Astrocyte (in vitro differentiated cells and primary cell): ENCODE measurements around the gene SPDYE6. TPM values are rescaled to one million over a fixed set of nuclear protein-coding genes. Genes with fewer than 3 reads are reported as not detected.
"Not testable (repeated sequence)": the region's sequence is repeated elsewhere in the genome, so short reads cannot be mapped to it uniquely, and the experiment has no call there.

ENCODE experiments used
- DNase-seq: peaks from one replicate; pipeline ENCODE4 v3.0.0-alpha.2; 2010; ENCODE audit warnings: low read depth
- FAIRE-seq: peaks from 2 replicates; lab custom pipeline; 2011; peaks lifted over from hg19 to GRCh38; lab: Jason Lieb, UNC
- H2AFZ ChIP-seq: 2 replicates; pipeline ENCODE4 v1.6.0; 2012; ENCODE audit warnings: low read depth, low read length, inconsistent platforms
- H3K27ac ChIP-seq: 2 replicates; pipeline ENCODE4 v1.5.1; 2011; ENCODE audit warnings: low read depth, low read length, inconsistent platforms
- H3K27me3 ChIP-seq: 2 replicates; pipeline ENCODE4 v1.6.0; 2011; ENCODE audit warnings: low read length, inconsistent platforms; ENCODE audit not compliant: insufficient read depth
- H3K36me3 ChIP-seq: 2 replicates; pipeline ENCODE4 v1.5.1; 2011; ENCODE audit warnings: low read length, inconsistent platforms; ENCODE audit not compliant: insufficient read depth
- H3K4me1 ChIP-seq: 2 replicates; pipeline ENCODE4 v1.5.1; 2011; ENCODE audit warnings: low read length, inconsistent platforms; ENCODE audit not compliant: insufficient read depth
- H3K4me2 ChIP-seq: 2 replicates; pipeline ENCODE4 v1.6.0; 2012; ENCODE audit warnings: low read length, inconsistent platforms
- H3K4me3 ChIP-seq: 2 replicates; pipeline ENCODE4 v1.5.1; 2011; ENCODE audit warnings: low read depth, mild to moderate bottlenecking, low read length, inconsistent platforms; ENCODE audit not compliant: insufficient read depth
- H3K79me2 ChIP-seq: 2 replicates; pipeline ENCODE4 v1.6.0; 2012; ENCODE audit warnings: mild to moderate bottlenecking, low read length, inconsistent platforms; ENCODE audit not compliant: insufficient read depth
- H3K9ac ChIP-seq: 2 replicates; pipeline ENCODE4 v1.6.0; 2012; ENCODE audit warnings: mild to moderate bottlenecking, low read length, inconsistent platforms
- H3K9me3 ChIP-seq: 2 replicates; pipeline ENCODE4 v1.5.1; 2012; ENCODE audit warnings: low read depth, mild to moderate bottlenecking, low read length, inconsistent platforms; ENCODE audit not compliant: insufficient read depth
- H4K20me1 ChIP-seq: 2 replicates; pipeline ENCODE4 v1.6.0; 2012; ENCODE audit warnings: low read length, inconsistent platforms; ENCODE audit not compliant: insufficient read depth
- H3K27ac Mint-ChIP-seq: one replicate; pipeline ENCODE4 v1.8.0; 2021; ENCODE audit warnings: mild to moderate bottlenecking, mixed read lengths; ENCODE audit not compliant: unreplicated experiment
- H3K27me3 Mint-ChIP-seq: one replicate; pipeline ENCODE4 v1.8.0; 2021; ENCODE audit warnings: low read depth, mixed read lengths; ENCODE audit not compliant: unreplicated experiment
- H3K36me3 Mint-ChIP-seq: one replicate; pipeline ENCODE4 v1.8.0; 2021; ENCODE audit warnings: low read depth, mixed read lengths; ENCODE audit not compliant: unreplicated experiment
- H3K4me1 Mint-ChIP-seq: one replicate; pipeline ENCODE4 v1.8.0; 2021; ENCODE audit warnings: low read depth, mixed read lengths; ENCODE audit not compliant: unreplicated experiment
- H3K4me3 Mint-ChIP-seq: one replicate; pipeline ENCODE4 v1.8.0; 2021; ENCODE audit warnings: mild to moderate bottlenecking, moderate library complexity, mixed read lengths; ENCODE audit not compliant: unreplicated experiment
- H3K9me3 Mint-ChIP-seq: one replicate; pipeline ENCODE4 v1.8.0; 2021; ENCODE audit warnings: mild to moderate bottlenecking, mixed read lengths; ENCODE audit not compliant: unreplicated experiment
- total RNA-seq: library from RNA; stranded (reverse); gene quantifications from 2 replicates; pipeline ENCODE4 v1.2.1, GENCODE V29; 2021

The SPDYE6 gene
- total RNA-seq, 1 donor from 2014 or later, result not detected

GRCh38 chr7:102363549-102364393 lies 7.5 kb upstream of the SPDYE6 start:
- not testable (repeated sequence) for H3K9me3 ChIP-seq, H3K27me3 Mint-ChIP-seq, H3K4me1 ChIP-seq, FAIRE-seq, H3K9me3 Mint-ChIP-seq, H3K36me3 ChIP-seq, H3K36me3 Mint-ChIP-seq, H4K20me1 ChIP-seq, H3K4me1 Mint-ChIP-seq, H3K27me3 ChIP-seq
- Histone ChIP-seq H3K27ac (peak overlapping the region; percentile 66), H3K4me2 (peak overlapping the region; percentile 77), H3K9ac (peak overlapping the region; percentile 93), H3K79me2 (peaks cover 17% of the 10 kb centered on the region), H2AFZ (peak overlapping the region; percentile 70), H3K4me3 (peak overlapping the region; percentile 66)
- peak; percentile 99 for DNase-seq
- Mint-ChIP-seq H3K4me3 (peak overlapping the region; percentile 96), H3K27ac (peak overlapping the region; percentile 91)

- H3K79me2 ChIP-seq, H3K36me3 Mint-ChIP-seq, H3K4me1 Mint-ChIP-seq, H3K9me3 ChIP-seq, H3K4me1 ChIP-seq, H4K20me1 ChIP-seq, DNase-seq, H3K4me3 Mint-ChIP-seq, H3K4me3 ChIP-seq, H3K27me3 ChIP-seq, H3K4me2 ChIP-seq, H3K9me3 Mint-ChIP-seq, H3K27me3 Mint-ChIP-seq, H3K27ac ChIP-seq, FAIRE-seq, H3K9ac ChIP-seq, H3K27ac Mint-ChIP-seq, H2AFZ ChIP-seq, H3K36me3 ChIP-seq: not testable (repeated sequence)
These were observed 9.3 kb downstream of the SPDYE6 start for GRCh38 chr7:102346983-102347382.

- H3K79me2 ChIP-seq, H3K9me3 ChIP-seq, H3K4me3 ChIP-seq, H3K27me3 ChIP-seq, H3K27ac Mint-ChIP-seq, H3K4me2 ChIP-seq, H3K4me3 Mint-ChIP-seq, H3K4me1 Mint-ChIP-seq, H4K20me1 ChIP-seq, H3K27ac ChIP-seq, FAIRE-seq, H3K36me3 ChIP-seq, H3K9ac ChIP-seq, H3K4me1 ChIP-seq, H3K36me3 Mint-ChIP-seq, H2AFZ ChIP-seq, DNase-seq, H3K27me3 Mint-ChIP-seq, H3K9me3 Mint-ChIP-seq: not testable (repeated sequence)
These were observed 15.5 kb downstream of the SPDYE6 start for GRCh38 chr7:102340599-102341368.

GRCh38 chr7:102337420-102337819 lies 18.8 kb downstream of the SPDYE6 start:
- not testable (repeated sequence) for H3K27ac ChIP-seq, H3K9me3 Mint-ChIP-seq, H3K4me1 Mint-ChIP-seq, H3K9me3 ChIP-seq, H3K36me3 Mint-ChIP-seq, H3K4me3 Mint-ChIP-seq, H3K27me3 Mint-ChIP-seq, H2AFZ ChIP-seq, H3K36me3 ChIP-seq, H4K20me1 ChIP-seq, H3K27me3 ChIP-seq, FAIRE-seq, H3K27ac Mint-ChIP-seq, H3K4me3 ChIP-seq, H3K4me2 ChIP-seq, H3K79me2 ChIP-seq, DNase-seq, H3K9ac ChIP-seq, H3K4me1 ChIP-seq

GRCh38 chr7:102337002-102337401 lies 19.2 kb downstream of the SPDYE6 start:
- H3K9me3 Mint-ChIP-seq, H3K4me2 ChIP-seq, H2AFZ ChIP-seq, FAIRE-seq, H3K4me1 ChIP-seq, H3K4me3 Mint-ChIP-seq, H3K4me1 Mint-ChIP-seq, DNase-seq, H3K27ac ChIP-seq, H3K9ac ChIP-seq, H4K20me1 ChIP-seq, H3K27me3 ChIP-seq, H3K36me3 Mint-ChIP-seq, H3K27me3 Mint-ChIP-seq, H3K9me3 ChIP-seq, H3K36me3 ChIP-seq, H3K4me3 ChIP-seq, H3K27ac Mint-ChIP-seq, H3K79me2 ChIP-seq: not testable (repeated sequence)

- not testable (repeated sequence) for H3K36me3 ChIP-seq, DNase-seq, H3K79me2 ChIP-seq, H4K20me1 ChIP-seq, H3K27ac Mint-ChIP-seq, H3K4me3 Mint-ChIP-seq, H3K36me3 Mint-ChIP-seq, H3K4me1 Mint-ChIP-seq, H3K4me1 ChIP-seq, H3K9me3 ChIP-seq, H3K4me2 ChIP-seq, H2AFZ ChIP-seq, H3K4me3 ChIP-seq, H3K27me3 Mint-ChIP-seq, H3K9ac ChIP-seq, H3K9me3 Mint-ChIP-seq, FAIRE-seq, H3K27ac ChIP-seq, H3K27me3 ChIP-seq
These were observed 20.7 kb downstream of the SPDYE6 start for GRCh38 chr7:102335574-102335973.
